AG04449 (cell line): ENCODE results near the gene HES2.

Experiments used
- CTCF ChIA-PET: fragments of 350-600 bp; formaldehyde crosslinking; extraction: SDS; loops from one replicate; lab custom pipeline; 2021; ENCODE audit warnings: antibody characterized with exemption; lab: Yijun Ruan, JAX
- POLR2A ChIA-PET: fragments of 400-600, 350-600 bp; formaldehyde crosslinking; extraction: SDS; loops from one replicate; lab custom pipeline; 2020; ENCODE audit warnings: antibody characterized with exemption, inconsistent platforms; lab: Yijun Ruan, JAX
- DNase-seq: peaks from one replicate; pipeline ENCODE4 v3.0.0-alpha.2; 2010; ENCODE audit warnings: low read depth, low spot score
- H3K4me3 ChIP-seq: 2 replicates; pipeline ENCODE4 v1.5.1; 2011; ENCODE audit warnings: low read depth, mild to moderate bottlenecking, control low read depth, low read length
- TF ChIP-seq, protein P1 (sequence below): IDR thresholded peaks from one replicate; pipeline ENCODE4 v1.5.1; 2011; ENCODE audit warnings: mild to moderate bottlenecking, moderate library complexity, low read length, control low read depth, inconsistent platforms; ENCODE audit not compliant: insufficient read depth; ENCODE audit errors: missing control alignments

HES2 gene

DNA sequence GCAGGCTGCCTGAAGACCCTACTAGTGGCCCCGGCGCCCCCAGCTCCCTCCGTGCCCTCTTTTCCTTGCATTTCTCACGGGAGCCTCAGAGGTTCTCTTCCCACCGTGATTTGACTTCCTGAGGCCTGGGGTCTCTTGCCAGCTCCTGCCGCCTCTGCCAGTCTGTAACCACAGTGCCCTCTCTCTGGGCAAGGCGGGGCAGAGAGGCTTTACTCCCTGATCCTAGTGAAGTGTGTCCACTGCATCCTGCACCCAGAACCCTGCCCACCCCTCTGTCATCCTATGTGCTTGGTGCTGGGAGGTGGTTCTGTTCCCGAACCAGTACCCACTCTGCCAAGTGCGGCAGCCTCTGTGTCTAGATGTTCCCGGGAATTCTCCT, 7.2 kb upstream of the HES2 start:
- POLR2A ChIA-PET: no interaction called here
- DNase-seq: no peak
- CTCF ChIA-PET: interaction anchor here (0.7 to 1.7 kb wide), 3 partner anchors 11 to 59 kb away, joined by 3 to 20 read pairs (median 3); no protein-coding TSS in a partner anchor
- TF ChIP-seq, protein P1, sequence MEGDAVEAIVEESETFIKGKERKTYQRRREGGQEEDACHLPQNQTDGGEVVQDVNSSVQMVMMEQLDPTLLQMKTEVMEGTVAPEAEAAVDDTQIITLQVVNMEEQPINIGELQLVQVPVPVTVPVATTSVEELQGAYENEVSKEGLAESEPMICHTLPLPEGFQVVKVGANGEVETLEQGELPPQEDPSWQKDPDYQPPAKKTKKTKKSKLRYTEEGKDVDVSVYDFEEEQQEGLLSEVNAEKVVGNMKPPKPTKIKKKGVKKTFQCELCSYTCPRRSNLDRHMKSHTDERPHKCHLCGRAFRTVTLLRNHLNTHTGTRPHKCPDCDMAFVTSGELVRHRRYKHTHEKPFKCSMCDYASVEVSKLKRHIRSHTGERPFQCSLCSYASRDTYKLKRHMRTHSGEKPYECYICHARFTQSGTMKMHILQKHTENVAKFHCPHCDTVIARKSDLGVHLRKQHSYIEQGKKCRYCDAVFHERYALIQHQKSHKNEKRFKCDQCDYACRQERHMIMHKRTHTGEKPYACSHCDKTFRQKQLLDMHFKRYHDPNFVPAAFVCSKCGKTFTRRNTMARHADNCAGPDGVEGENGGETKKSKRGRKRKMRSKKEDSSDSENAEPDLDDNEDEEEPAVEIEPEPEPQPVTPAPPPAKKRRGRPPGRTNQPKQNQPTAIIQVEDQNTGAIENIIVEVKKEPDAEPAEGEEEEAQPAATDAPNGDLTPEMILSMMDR: no peak
- H3K4me3 ChIP-seq: no peak overlapping the region

DNA sequence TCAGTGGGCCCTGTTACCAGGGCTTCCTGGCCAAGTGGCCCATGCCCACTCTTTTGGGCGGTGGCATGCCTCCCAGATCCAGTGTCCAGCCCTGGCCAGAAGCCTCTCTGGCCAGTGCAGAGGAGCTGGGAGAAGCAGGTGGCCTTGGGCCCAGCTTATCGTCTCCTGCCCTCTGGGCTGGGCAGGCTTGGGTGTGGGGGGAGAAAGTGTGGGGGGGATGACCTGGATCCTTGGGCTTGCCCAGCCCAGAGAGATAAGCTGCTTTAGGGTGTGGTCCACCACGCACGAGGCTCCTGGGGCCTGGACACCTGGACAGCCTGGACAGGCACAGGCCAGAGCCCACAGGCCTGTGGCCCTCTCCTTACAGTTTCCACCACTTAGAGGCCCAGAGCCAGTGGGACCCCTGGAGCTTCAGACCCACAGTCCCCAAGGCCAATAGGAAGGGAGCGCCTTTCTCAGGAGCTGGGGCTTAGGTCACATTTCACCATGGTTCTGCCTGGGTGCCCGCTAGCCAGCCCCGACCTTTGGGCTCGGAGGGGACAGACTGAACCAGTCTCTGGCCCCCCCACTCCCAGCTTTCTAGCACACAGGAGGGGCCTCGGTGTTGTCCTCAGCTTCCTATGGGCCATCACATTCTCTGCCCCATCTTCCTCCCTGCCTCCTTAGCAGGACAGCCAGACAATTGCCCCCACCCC, 6.7 kb upstream of the HES2 start:
- no peak overlapping the region for H3K4me3 ChIP-seq
- CTCF ChIA-PET: interaction anchor here (0.6 to 1.7 kb wide), 4 partner anchors 12 to 59 kb away, joined by 3 to 20 read pairs (median 3); no protein-coding TSS in a partner anchor
- POLR2A ChIA-PET: no interaction called here

DNA sequence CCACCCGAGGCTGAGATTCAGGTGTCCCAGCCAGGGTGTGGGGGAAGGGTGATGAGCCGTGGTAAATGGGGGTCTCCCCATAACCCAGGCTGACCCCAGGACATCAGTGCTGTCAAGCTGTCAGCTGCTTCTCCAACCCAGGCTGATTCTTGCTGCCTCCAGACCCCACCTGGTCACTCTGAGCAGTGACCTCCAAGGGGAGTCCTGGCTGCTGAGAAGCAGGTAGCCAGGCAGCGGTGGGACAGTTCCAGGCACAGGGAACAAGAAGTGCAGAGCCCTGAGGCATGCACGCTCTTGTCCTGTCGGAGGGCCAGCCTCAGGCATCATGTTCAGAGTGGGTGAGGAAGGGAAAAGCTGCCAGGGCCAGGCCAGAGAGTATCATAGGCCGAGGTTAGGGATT, 5.9 kb upstream of the HES2 start:
- H3K4me3 ChIP-seq: no peak overlapping the region
- DNase-seq: no peak
- TF ChIP-seq, protein P1: no peak
- ChIA-PET CTCF (interaction anchor here (0.6 to 1.7 kb wide), 5 partner anchors 11 to 179 kb away, joined by 3 to 20 read pairs (median 6); no protein-coding TSS in a partner anchor), POLR2A (no interaction called here)

More for the DNA sequence above, 6.7 kb upstream of the HES2 start:
- TF ChIP-seq, protein P1: no peak
- no peak for DNase-seq

DNA sequence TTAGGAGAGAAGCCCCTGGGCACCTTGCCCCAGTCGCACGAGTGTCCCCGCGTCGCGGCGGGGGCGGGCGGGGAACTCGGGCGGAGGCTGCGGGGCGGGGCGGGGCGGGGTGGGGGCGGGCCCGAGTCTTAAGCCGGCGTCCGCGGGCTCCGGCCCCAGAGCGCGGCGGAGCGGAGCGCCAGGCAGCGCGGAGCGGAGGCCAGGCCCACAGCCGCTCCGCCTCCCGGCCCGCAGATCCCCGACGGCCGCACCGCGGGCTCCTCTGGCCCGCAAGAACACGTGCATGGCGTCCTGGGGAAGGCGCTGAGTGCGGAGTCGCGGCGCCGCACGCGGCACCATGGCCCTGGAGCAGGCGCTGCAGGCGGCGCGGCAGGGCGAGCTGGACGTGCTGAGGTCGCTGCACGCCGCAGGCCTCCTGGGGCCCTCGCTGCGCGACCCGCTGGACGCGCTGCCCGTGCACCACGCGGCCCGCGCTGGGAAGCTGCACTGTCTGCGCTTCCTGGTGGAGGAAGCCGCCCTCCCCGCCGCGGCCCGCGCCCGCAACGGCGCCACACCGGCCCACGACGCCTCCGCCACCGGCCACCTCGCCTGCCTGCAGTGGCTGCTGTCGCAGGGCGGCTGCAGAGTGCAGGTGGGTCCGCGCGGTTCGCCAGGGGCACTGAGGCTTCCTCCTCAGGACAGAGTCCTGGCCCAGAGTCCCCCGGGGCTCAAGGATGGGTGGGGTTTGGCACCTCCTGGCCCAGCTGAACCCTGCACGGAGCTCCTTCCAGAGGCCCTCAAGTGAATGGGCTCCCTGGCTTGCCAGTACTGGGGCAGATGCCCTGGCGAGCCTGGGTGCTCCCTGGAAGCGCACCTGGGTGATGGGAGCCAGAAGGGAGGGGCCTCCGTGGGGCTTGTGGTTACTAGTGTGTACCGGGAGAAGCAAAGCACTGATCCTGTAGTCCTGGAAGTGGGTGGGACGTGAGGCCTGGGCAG, 5.2 kb upstream of the HES2 start, which contains the start of gene ESPN:
TSS of gene ESPN (plus strand) at position 158 of the 975 bp plus-strand sequence. CDS start at position 338, 180 bp downstream.
- TF ChIP-seq, protein P1: no peak
- DNase-seq: no peak
- POLR2A ChIA-PET: no interaction called here
- CTCF ChIA-PET: interaction anchor here (1.0 to 1.2 kb wide), 4 partner anchors 12 to 178 kb away, joined by 3 to 8 read pairs (median 5); no protein-coding TSS in a partner anchor
- no peak within 1 kb of the TSS for H3K4me3 ChIP-seq

DNA sequence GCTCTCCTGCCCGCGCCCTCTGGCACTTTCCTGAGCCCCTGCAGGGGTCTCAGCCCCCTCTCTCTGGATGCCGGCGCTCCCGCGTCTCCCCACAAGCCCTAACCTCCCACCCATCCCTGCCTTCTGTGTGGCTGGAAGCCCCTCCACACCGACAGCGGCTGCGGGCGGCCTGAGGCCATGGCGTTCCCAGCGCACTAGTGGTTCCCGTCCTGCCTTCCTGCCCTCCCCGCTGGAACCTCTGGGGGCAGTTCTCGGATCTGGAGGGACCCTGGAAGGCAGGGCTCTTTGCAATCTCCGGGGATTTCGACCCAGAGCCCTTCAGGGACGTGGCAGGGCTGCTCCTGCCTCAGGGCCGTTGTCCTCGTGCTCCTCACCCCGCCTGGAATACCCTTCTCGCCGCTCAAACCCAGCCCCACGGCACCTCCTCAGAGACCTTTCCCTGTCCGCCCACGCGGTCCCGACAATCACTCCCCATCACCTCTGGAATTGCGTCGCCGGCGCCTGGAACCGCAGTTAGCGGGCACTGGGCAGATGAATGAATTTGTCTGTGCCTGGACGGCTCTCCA, 4.4 kb upstream of the HES2 start:
- ChIA-PET CTCF (interaction anchor here (0.8 to 3.1 kb wide), 8 partner anchors 9 to 178 kb away, joined by 3 to 31 read pairs (median 7); no protein-coding TSS in a partner anchor), POLR2A (no interaction called here)
- DNase-seq: no peak
- H3K4me3 ChIP-seq: no peak overlapping the region
- TF ChIP-seq, protein P1: no peak
